Measurements from ENCODE around the gene CD44.
"Not testable (repeated sequence)": the region's sequence is repeated elsewhere in the genome, so short reads cannot be mapped to it uniquely, and the experiment has no call there.

Gene CD44

DNA sequence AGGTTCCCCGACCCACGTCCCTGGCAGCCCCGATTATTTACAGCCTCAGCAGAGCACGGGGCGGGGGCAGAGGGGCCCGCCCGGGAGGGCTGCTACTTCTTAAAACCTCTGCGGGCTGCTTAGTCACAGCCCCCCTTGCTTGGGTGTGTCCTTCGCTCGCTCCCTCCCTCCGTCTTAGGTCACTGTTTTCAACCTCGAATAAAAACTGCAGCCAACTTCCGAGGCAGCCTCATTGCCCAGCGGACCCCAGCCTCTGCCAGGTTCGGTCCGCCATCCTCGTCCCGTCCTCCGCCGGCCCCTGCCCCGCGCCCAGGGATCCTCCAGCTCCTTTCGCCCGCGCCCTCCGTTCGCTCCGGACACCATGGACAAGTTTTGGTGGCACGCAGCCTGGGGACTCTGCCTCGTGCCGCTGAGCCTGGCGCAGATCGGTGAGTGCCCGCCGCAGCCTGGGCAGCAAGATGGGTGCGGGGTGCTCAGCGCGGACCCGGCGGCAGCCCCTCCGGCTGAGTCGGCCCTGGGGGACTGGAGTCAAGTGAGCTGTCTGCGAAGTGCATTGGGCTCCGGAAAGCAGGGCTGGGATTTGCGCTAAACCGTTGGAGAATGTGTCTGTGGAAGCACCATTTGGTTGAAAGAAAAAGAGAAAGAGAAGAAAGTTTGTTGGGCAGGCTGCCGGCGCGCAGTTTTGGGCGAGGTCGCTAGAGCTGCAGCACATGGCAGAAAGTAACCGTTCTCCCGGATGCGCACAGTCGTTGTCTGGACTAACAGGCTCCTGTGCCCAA is at the start of gene CD44:
Gene CD44 (plus strand): TSS at position 229 of the 779 bp plus-strand sequence. CDS start 133 bp downstream, at position 362.
- peak; percentile 89 for DNase-seq (ENCODE audit: low read depth)

DNA sequence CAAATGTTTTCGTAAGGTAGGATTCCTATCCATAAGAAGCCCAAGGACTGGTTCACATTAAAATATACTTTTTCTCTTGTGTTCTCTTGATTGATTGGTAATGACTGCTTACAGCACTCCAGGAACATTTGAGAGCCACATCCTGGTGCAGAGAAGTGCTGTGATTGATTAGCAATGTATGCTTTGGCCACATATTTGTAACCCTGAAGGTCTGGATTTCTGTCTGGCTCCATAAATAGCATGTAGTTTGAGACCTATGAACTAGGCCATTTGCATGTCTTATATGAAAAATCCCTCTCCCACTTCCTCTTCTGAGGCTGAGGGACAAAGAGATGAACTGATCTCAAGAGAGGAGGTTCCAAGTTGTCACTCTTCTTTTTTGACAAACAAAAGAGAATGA is 49.3 kb upstream of the CD44 start:
- DNase-seq (ENCODE audit: low read depth), result no peak

DNA sequence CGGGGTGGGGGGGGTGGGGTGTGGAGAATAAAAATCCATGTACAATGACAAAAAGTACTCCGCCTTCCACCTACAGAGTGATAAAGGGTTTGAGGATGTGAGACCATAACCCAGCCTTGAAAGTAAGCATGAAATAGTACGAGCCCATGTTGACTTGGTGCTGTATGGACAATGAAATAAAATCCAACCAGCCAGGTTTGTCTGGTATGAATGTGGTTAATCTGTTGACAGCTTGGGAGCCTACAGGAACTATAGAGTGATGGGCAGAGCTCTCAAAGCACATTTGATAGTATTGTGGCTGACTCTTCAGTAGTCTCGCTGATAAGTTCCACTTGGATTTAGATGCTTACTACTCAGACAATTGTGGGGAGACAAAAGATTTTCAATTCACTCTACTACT is 48.8 kb upstream of the CD44 start:
- DNase-seq (ENCODE audit: low read depth), result no peak

DNA sequence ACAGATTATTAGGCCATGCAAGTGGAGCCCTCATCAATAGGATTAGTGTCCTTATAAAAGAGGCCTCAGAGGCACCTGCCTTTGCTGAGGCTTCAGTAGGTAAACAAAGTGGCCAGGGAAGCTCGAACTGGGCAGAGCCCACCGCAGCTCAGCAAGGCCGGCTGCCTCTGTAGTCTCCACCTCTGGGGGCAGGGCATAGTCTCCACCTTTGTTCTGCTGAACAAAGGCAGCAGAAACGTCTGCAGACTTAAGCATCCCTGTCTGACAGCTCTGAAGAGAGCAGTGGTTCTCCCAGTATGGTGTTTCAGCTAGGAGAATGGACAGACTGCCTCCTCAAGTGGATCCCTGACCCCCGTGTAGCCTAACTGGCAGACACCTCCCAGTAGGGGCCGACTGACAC is 48.0 kb upstream of the CD44 start:
- not testable (repeated sequence) for DNase-seq (ENCODE audit: low read depth)

DNA sequence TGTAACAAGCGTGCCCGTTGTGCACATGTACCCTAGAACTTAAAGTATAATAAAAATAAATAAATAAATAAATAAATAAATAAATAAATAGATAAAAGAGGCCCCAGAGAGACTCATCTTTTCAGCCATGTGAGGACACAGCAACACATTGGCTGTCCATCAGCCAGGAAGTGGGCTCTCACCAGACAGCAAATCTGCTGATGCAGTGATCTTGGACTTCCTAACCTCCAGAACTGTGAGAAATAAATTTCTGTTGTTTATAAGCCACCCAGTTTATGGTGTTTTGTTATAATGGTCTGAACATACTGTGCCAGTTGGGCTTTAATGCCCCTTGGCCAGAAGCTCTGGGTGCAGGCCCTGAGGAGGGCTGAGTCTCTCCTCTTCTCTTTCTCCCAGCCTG is 42.2 kb upstream of the CD44 start:
- DNase-seq (ENCODE audit: low read depth), result no peak

DNA sequence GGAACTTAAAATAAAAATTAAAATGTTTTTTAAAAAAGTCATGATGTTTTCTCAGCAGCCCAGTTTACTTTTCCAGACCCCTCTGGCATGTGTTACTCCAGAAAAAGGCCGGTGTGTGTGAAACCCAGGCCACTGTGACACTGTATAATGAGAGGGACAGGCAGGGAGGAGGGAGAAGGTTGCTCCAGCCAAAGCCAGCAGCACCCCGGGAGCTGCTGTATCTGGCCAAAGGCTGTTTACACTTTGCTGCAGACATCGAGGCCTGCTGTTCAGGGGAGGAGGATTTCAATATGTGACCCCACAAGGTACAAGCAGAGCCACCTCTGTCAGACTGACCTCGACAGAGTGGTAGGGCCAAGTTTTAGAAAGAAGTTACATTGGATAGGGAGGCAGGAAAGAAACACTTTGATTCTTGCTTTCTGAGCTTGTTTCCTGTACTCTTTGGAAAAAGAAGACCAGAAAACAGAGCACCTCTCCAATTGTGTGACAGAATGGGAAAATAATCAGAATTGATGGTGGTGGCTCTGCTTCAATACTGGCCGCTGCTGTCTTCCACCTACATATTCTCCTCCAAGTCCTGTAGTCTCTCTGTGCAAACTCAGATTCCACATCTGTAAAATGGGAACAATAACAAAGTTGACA is 41.0 kb upstream of the CD44 start:
- no peak for DNase-seq (ENCODE audit: low read depth)

DNA sequence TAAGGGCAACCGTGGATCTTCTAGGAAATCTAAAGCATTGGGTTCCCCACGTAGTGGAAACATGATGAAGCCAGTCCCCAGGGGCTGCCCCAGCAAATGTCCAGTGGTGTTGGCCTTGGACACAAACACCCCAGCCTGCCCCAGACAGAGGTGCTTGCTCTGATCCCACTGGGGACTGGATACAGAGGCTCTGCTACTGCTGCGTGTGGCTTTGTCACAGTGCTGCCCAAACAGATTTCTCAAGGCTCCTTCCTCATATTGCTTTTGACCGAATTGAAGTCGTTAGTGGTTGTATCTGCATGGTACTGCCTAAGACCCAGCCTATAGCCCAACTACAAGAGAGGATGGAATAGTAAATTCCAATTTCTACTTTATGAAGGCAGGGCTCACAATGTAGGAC is 40.1 kb upstream of the CD44 start:
- DNase-seq (ENCODE audit: low read depth), result no peak

DNA sequence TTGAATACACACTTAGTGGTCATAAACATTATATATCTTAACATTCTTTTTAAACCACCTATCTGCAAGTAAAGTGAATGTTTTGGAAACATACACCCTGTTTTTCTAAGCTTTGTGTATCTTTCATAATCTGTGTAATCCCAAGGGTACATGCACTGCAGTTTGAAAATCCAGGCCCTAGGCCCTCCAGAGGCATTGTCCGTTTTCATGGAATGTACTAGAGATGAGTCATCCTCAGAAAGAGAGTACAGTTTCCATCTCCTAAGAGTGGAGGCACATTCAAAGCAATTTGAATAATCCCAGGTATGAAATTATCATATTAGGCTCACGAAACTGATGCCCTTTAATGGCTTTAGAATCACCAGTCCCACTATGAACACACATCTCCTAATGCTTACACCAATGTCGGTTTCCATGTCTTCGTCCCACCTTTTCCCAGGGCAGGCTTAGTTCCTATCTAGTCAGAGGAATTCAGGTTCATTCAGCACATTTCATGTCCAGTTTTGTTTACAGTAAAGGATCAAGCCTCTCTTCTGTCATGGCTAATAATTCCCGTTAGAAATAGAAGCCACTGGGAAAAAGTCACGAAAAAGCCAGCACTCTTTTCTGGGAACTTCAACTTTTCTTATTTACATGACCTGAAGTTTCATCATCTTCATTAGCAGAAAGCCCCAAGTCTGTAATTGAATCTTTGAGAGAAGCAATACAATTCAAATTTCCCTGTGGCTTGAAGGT is 39.5 kb upstream of the CD44 start:
- peak; percentile 79 for DNase-seq (ENCODE audit: low read depth)

DNA sequence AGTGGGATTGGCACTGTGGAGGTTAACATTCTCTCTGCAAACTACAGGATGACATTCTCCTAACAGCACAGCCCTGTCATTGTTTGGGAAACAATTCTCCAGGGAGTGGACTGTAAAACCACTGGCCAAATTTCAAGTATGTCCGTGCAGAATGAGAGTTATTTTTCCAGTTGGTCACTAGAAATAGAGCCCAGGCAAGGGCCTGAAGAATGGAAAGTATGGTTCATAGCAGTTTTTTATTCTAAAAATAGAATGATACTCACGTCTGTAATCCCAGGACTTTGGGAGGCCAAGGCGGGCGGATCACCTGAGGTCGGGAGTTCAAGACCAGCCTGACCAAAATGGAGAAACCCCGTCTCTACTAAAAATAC is 39.0 kb upstream of the CD44 start:
- DNase-seq (ENCODE audit: low read depth), result peak; percentile 68

DNA sequence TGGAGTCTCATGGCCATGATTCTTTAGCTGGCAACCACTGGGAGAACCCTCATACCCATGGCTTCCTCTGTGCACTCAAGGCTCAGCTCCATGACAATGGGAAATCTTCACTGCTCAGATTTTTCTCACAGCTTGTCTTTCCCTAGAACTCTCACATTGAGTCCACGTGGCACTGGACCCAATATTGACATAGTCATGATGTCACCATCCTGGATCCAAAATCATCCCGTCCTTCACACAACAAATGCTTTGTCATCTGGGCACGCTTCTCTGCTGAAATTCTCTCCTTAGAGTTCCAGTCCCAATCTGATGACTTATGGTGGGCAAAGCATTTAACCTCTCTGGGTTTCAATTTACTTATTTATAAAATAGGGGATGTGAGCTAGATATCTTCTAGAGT is 37.7 kb upstream of the CD44 start:
- no peak for DNase-seq (ENCODE audit: low read depth)

DNA sequence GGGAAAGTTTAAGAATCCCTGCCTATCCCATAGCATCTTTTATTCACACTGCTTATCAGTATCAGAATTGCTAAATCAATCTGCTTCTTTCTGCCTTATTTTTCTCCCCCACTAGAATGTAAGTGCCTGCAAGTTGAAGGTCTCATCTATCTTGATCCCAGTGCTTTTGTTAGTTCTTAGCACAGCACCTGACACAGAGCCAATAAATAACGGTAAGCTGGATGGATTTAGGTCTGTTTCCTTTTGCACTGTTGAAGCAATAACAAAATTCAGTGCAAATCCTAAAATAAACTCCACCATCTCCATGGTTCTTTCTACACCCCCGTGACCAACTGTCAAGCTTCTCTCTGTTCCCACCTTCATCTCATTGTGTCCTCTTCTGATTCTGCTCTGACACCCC is 36.7 kb upstream of the CD44 start:
- DNase-seq (ENCODE audit: low read depth), result no peak

DNA sequence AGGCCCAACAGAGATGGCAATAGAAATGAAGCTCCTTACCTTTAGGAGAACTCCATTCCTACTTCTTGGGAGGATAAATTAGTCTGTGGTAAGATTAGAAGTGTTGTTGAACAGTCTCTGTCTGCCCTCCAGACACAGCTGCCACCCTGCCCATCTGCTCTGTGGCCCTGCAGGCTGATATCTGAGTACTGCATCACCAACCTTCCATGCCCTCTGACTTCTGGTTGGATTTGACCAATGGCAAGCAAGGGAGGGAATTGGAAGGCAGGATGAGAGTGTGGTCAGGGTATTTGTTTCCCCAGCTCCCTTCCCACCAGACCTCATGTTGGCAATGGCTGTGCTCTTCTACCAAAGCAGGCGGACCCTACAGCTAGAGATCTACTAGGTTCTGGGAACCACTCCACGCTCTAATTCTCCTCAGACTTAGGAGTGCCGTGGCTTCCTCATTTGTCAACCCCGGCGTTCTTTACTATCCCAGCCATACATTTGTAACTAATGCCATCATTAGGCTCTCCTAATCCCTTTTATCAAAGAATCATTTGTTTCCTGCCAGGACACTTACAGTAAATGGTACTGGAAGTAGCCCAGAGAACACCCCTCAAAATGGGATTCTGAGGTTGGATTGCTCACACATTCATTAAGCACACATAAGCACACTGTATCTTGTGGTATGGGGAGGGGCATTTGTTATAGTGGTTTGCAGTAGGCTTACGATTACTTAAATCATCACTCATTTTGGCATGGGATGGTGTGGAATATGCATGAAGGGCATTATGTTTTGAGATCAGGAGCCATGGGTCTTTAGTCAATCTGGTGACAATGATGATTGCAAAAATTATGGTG is 35.4 kb upstream of the CD44 start:
- no peak for DNase-seq (ENCODE audit: low read depth)

DNA sequence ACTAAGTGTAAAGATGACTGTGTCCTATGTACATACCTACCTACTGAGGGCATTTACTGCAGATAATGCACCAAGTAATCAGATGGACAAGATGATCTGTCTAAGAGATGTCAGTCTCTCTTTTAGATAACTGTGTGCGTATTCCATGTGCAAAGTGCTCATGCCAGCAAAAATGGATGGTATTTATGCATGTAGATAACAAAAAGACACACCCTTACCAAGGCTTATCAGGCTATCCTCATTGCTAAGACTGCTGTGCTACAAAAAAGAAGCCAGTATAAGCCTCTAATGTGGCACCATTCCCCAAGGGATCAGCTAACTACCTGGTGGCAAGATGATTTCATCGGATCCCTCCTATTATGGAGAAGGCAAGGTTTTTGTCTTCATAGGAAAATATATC is 34.3 kb upstream of the CD44 start:
- DNase-seq (ENCODE audit: low read depth), result no peak

DNA sequence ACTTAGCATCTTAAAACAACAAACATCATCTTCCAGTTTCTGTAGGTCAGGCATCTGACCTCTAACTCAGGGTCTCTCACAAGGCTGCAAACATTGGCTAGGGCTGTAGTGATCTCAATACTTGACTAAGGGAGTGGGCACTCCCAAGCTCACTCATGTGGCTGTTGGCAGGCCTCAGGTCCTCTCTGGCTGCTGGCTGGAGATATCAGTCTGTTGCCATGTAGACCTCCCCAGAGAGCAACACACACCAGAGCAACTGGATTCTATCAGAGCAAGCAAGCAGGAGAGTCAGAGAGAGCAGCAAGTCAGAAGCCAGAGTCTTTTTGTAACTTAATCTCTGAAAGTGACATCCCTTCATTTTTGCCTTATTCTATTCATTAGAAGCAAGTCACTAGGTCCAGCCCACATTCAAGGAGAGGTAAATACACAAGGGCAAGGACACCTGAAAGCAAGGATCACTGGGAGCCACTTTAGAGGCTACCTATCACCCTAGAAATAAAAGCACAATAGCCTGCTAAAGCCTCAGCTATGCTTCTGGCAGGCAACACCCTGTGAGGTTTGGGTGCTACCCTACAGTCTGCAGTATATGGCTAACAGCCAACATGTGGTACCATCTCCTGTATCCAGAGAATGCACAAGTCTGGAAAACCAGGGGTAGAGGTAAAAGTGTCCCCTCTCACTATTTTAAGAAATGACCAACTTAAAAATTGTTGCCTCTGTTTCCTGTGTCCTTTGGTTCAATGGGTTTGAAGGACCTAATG is 33.5 kb upstream of the CD44 start:
- DNase-seq (ENCODE audit: low read depth), result peak; percentile 35

DNA sequence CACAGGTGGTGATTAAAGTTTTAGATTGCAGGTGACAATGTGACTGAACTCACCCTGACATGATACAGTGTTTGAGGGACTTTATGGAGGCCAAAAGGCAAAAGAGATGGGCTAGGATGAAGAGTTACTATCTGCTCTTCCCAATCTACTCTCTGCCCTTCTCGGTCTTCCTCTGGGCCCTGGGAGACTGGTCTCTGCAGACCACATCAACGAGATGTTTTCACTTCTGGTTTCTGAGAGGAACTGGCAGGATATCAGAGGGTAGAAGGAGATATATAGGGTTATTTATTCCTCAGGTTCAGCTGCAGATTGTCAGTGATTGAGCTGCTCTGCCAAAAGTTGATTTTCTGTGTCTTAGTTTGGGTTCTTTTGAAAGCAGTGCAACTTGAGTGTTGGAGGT is 32.4 kb upstream of the CD44 start:
- no peak for DNase-seq (ENCODE audit: low read depth)

DNA sequence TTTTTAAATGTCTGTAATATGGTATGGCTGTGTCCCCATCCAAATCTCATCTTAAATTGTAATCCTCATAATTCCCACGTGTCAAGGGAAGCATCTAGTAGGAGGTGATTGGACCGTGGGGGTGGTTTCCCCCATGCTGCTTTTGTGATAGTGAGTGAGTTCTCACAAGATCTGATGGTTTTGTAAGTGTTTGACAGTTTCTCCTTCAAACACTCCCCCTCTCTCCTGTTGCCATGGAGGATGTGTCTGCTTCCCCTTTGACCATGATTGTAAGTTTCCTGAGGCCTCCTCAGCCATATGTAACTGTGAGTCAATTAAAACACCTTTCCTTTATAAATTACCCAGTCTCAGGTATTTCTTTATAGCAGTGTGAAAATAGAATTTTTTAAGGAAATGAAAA is 31.1 kb upstream of the CD44 start:
- DNase-seq (ENCODE audit: low read depth), result no peak

DNA sequence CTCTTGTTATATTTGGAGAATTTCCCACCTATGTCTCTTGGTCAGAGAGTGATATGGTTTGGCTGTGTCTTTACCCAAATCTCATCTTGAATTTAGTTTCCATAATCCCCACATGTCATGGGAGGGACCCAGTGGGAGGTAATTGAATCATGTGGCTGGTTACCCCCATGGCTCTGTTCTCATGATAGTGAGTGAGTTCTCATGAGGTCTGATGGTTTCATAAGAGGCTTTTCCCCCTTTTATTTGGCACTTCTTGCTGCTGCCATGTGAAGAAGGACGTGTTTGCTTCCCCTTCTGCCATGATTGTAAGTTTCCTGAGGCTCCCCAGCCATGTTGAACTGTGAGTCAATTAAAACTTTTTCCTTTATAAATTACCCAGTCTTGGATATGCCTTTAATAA is 30.6 kb upstream of the CD44 start:
- DNase-seq (ENCODE audit: low read depth), result not testable (repeated sequence)

DNA sequence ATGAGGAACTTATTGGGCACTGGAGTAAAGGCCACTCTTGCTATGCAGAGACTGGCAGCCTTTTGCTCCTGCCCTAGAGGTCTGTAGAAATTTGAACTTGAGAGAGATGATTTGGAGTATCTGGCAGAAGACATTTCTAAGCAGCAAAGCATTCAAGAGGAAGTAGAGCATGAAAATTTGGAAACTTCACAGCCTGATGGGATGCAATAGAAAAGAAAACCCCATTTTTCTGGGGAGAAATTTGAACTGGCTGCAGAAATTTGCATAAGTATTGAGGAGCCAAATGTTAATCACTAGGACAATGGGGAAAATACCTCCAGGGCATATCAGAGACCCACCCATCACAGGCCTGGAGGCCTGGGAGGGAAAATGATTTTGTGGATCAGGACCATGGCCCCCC is 29.9 kb upstream of the CD44 start:
- DNase-seq (ENCODE audit: low read depth), result no peak

DNA sequence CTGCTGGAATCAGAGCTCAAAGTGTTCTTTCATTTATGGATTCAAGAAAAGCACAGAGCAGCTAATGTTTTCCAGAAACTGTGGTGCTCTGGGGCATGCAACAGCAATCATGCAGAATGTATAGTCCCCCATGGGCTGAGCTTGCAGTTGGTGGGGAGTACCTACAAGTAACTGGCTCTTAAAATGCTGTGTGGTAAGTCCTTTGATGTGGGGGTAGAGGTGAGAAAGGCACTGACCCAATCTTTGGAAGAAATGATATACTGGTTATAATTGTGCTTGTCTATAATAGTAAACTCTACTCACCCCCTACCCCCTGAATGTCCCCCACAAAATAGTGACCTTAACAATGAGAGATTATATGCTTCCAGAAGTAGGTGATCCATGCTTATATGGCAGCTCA is 29.1 kb upstream of the CD44 start:
- no peak for DNase-seq (ENCODE audit: low read depth)

DNA sequence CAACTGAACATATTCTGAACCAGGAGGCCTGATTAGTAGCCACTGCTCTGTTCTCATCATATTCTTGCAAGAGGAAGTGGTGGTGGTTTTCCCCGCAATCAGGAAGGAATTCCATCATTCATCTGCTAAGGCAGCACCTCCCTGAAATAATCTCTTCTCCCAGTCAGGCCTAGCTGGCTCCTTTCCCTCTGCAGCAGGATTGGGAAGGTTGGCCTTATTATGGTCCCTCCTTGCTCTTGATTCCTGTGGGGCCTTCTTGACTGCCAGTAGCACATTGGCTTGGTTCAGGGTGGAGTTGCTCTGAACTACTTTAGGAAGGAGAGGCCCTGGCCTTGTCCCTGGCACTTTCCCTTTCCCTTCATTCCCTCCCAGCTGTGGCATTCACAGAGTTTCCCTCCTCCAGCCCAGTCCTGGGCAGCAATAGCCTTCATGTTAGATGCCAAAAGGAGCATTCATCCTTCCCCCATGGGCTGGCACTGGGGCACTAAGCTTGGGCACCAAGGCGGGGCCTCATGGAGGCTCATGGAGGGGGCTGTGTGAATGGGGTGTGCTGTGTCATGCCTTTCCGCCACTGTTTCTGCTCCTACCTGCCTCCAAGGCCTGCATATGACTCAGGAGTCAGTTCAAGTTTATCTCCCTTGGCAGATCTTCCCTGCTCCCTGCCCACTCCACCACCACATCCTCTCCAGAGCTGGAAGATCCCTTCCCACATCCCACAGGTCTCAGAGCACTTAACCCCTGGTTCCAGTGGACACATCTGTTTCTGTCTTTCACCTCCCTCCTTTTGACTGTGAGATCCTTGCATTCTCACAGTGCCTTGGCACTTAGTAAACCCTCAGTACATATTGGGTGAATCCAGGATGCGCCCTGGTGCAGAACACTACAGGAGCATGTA is 27.6 kb upstream of the CD44 start:
- no peak for DNase-seq (ENCODE audit: low read depth)

Data from fibroblast of the conjunctiva (primary cell).